Kidney (tissue), 14 donors: ENCODE results near the gene WDR64. TPM values are rescaled to one million over a fixed set of nuclear protein-coding genes. Genes with fewer than 3 reads are reported as not detected.

ENCODE experiments used
- DNase-seq, 5 donors: peaks; one replicate each; pipeline ENCODE4 v3.0.0-alpha.2; 2013 to 2020
- FAIRE-seq: peaks from 2 replicates; lab custom pipeline; 2012; peaks lifted over from hg19 to GRCh38; lab: Jason Lieb, UNC
- H3K27ac ChIP-seq, 2 donors: one replicate each; pipeline ENCODE4 v1.7.0; 2013; ENCODE audit warnings: low read depth in 2 of 2, low read length in 2 of 2, inconsistent platforms in 1 of 2
- H3K27me3 ChIP-seq: one replicate; pipeline ENCODE4 v1.7.1; 2013; ENCODE audit warnings: low read length, inconsistent platforms; ENCODE audit not compliant: control insufficient read depth, insufficient read depth
- H3K36me3 ChIP-seq, 3 donors: one replicate each; pipeline versions ENCODE4 v1.7.0 to v1.7.1; 2013; ENCODE audit warnings: low read length in 3 of 3, control low read depth in 1 of 3, inconsistent platforms in 1 of 3; ENCODE audit not compliant: insufficient read depth in 3 of 3, control insufficient read depth in 2 of 3
- H3K4me1 ChIP-seq, 3 donors: one replicate each; pipeline versions ENCODE4 v1.7.0 to v1.7.1; 2013; ENCODE audit warnings: low read length in 3 of 3, inconsistent platforms in 1 of 3, low read depth in 1 of 3; ENCODE audit not compliant: control insufficient read depth in 2 of 3, insufficient read depth in 2 of 3
- H3K4me3 ChIP-seq, 3 donors: one replicate each; pipeline versions ENCODE4 v1.7.0 to v1.8.1; 2013; ENCODE audit warnings: low read length in 3 of 3, control low read depth in 1 of 3, inconsistent platforms in 1 of 3
- H3K9ac ChIP-seq, 3 donors: one replicate each; pipeline versions ENCODE4 v1.7.0 to v1.7.1; 2013; ENCODE audit warnings: low read length in 3 of 3, control low read depth in 1 of 3, inconsistent platforms in 1 of 3
- H3K9me3 ChIP-seq, 3 donors: one replicate each; pipeline versions ENCODE4 v1.7.0 to v1.7.1; 2013; ENCODE audit warnings: low read length in 3 of 3, control low read depth in 1 of 3, inconsistent platforms in 1 of 3; ENCODE audit not compliant: control insufficient read depth in 2 of 3, insufficient read depth in 1 of 3
- CTCF ChIP-seq: IDR thresholded peaks from 3 replicates; pipeline ENCODE4 v1.5.1; 2012; ENCODE audit warnings: mild to moderate bottlenecking, moderate library complexity, borderline replicate concordance; ENCODE audit not compliant: insufficient read depth; ENCODE audit errors: extremely low read depth
- intact Hi-C: fragments of 100-400 bp; cut with DNase I; formaldehyde crosslinking; loops from one replicate; pipeline ENCODE4 v1.11.1; 2022
- polyA plus RNA-seq: library from polyadenylated mRNA; stranded (reverse); fragments of 350-450 nt; fragmentation: Illumina TruSeq; extraction: RNeasy Lipid Tissue Mini Kit (QIAGEN cat#74804); gene quantifications from one replicate; pipeline ENCODE4 v1.2.3, GENCODE V29; 2014; ENCODE audit warnings: low read depth, low replicate concordance; ENCODE audit not compliant: insufficient read depth
- total RNA-seq: library from RNA; stranded (reverse); fragmentation: NEBNext Ultra II Directional; extraction: Animal tissue kit (Norgen Biotek cat#: 25700); gene quantifications from one replicate; pipeline ENCODE4 v1.2.1, GENCODE V29; 2021
- donor health status: control.
- donor health status: control.
- donor health status: control.
- donor health status: control.
- donor health status: control.
- donor health status: DM: yes; HTN: yes; CAD: no.
- donor health status: Normal renal cell carcinoma (clear cell type).

The WDR64 gene
- total and polyA plus RNA-seq, 2 donors from 2014 or later, result not detected

- peak overlapping the region; percentile 90 to 98 (median 91) for H3K4me3 ChIP-seq
- peak overlapping the region; percentile 82 to 91 (median 83) for H3K9ac ChIP-seq
- H3K27ac ChIP-seq, result peak overlapping the region in 1 of 2 donors; percentile 61
- H3K36me3 ChIP-seq, result no peaks in the 10 kb centered on the region
- H3K4me1 ChIP-seq, result peaks cover 0 to 3% (median 0%) of the 10 kb centered on the region in 3 donors
- intact Hi-C loops, result no loop called here
- FAIRE-seq (no peak), DNase-seq (peak; percentile 58 to 82 (median 59))
- no peaks in the 10 kb centered on the region for H3K9me3 ChIP-seq
- no peaks in the 10 kb centered on the region for H3K27me3 ChIP-seq
- TF ChIP-seq CTCF, result no peak
These were observed 12.4 kb upstream of the WDR64 start for GRCh38 chr1:241639623-241640148.

- H3K9ac ChIP-seq, result peak within 1 kb of the TSS; percentile 82 to 91 (median 83)
- no peak for TF ChIP-seq CTCF
- FAIRE-seq, result no peak
- H3K36me3 ChIP-seq, result no peaks in the 10 kb centered on the region
- intact Hi-C loops, result no loop called here
- H3K4me1 ChIP-seq, result peaks cover 0 to 3% (median 0%) of the 10 kb centered on the region in 3 donors
- peak within 1 kb of the TSS; percentile 90 to 98 (median 91) for H3K4me3 ChIP-seq
- H3K27me3 ChIP-seq, result no peaks in the 10 kb centered on the region
- peak; percentile 93 to 98 (median 96) for DNase-seq
- peak within 1 kb of the TSS; percentile 54 to 61 for H3K27ac ChIP-seq
- H3K9me3 ChIP-seq, result no peaks in the 10 kb centered on the region
These were observed 11.8 kb upstream of the WDR64 start, which contains the start of the genes CHML and OPN3 for GRCh38 chr1:241640149-241640866. Gene CHML (minus strand): TSS chr1:241640369. CDS start chr1:241635766, 4,603 bp downstream. Gene OPN3 (minus strand): TSS chr1:241640369. CDS start chr1:241640254, 115 bp downstream.

- H3K27me3 ChIP-seq, result no peaks in the 10 kb centered on the region
- peak overlapping the region; percentile 25 to 54 for H3K27ac ChIP-seq
- no peaks in the 10 kb centered on the region for H3K36me3 ChIP-seq
- intact Hi-C loops, result no loop called here
- TF ChIP-seq CTCF, result no peak
- H3K9me3 ChIP-seq, result no peaks in the 10 kb centered on the region
- no peak for FAIRE-seq
- H3K4me1 ChIP-seq, result peaks cover 0 to 3% (median 0%) of the 10 kb centered on the region in 3 donors
- H3K4me3 ChIP-seq, result peak overlapping the region; percentile 62 to 83 (median 73)
- peak overlapping the region in 2 of 3 donors; percentile 35 to 59 for H3K9ac ChIP-seq
- peak in 1 of 5 donors; percentile 58 for DNase-seq
These were observed 11.0 kb upstream of the WDR64 start for GRCh38 chr1:241640867-241641622.
